ENCODE results near the gene DDRGK1.

DNA sequence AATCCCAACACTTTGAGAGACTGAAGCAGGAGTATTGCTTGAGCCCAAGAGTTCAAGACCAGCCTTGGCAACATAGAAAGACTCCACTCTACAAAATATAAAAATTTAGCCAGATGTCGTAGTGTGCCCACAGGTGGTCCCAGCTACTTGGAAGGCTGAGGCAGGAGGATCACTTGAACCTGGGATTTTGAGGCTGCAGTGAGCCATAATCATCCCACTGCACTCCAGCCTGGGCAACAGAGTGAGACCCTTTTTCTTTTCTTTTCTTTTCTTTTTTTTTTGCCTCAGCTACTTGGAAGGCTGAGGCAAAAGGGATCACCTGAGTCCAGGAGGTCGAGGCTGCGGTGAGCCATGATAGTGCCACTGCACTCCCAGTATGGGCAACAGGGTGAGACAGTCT, 62.7 kb downstream of the DDRGK1 start:
- no peak for TF ChIP-seq POLR2A (IDR thresholded peaks at IDR 0.05)
- no peak for TF ChIP-seq CTCF (IDR thresholded peaks at IDR 0.05)

All from uterus (tissue), 2 donors.